SU-DHL-6 (cell line): ENCODE measurements around the gene AP5B1.

ENCODE experiments used
- H2AFZ ChIP-seq: fragments of 200-600 bp; sonication (generic); 2 replicates; pipeline ENCODE4 v1.6.1; 2014; ENCODE audit warnings: low read depth, mild to moderate bottlenecking, moderate library complexity, mixed read lengths, antibody characterized with exemption, low read length; ENCODE audit not compliant: severe bottlenecking
- H3F3A ChIP-seq: fragments of 200-600 bp; shearing (Covaris generic); 2 replicates; pipeline ENCODE4 v1.6.0; 2016; ENCODE audit warnings: antibody characterized with exemption, mild to moderate bottlenecking; ENCODE audit not compliant: insufficient read depth
- H3K27ac ChIP-seq: fragments of 200-600 bp; sonication (generic); 2 replicates; pipeline ENCODE4 v1.5.1; 2016; ENCODE audit warnings: low read depth, mild to moderate bottlenecking, low read length, moderate library complexity, mixed read lengths
- H3K27me3 ChIP-seq: fragments of 200-600 bp; sonication (generic), shearing (Covaris generic); 2 replicates; pipeline ENCODE4 v1.6.0; 2014; ENCODE audit warnings: mild to moderate bottlenecking, low read length
- H3K36me3 ChIP-seq: fragments of 200-600 bp; sonication (generic); 2 replicates; pipeline ENCODE4 v1.6.1; 2014; ENCODE audit warnings: mild to moderate bottlenecking, low read length, mixed read lengths
- H3K4me2 ChIP-seq: fragments of 300-600, 200-600 bp; shearing (Covaris generic), sonication (generic); 2 replicates; pipeline ENCODE4 v1.6.0; 2014; ENCODE audit warnings: low read length, low read depth, mild to moderate bottlenecking; ENCODE audit not compliant: poor library complexity, severe bottlenecking
- H3K4me3 ChIP-seq: fragments of 200-600 bp; sonication (generic); 2 replicates; pipeline ENCODE4 v1.5.1; 2014; ENCODE audit warnings: antibody characterized with exemption, low read length, mild to moderate bottlenecking, mixed read lengths; ENCODE audit not compliant: insufficient read depth, poor library complexity, severe bottlenecking
- H3K79me2 ChIP-seq: fragments of 200-600 bp; sonication (generic); 2 replicates; pipeline ENCODE4 v1.6.1; 2014; ENCODE audit warnings: mild to moderate bottlenecking, low read length, moderate library complexity; ENCODE audit not compliant: insufficient read depth
- H3K9ac ChIP-seq: fragments of 200-600 bp; sonication (generic); 2 replicates; pipeline ENCODE4 v1.7.0; 2014; ENCODE audit warnings: mild to moderate bottlenecking, low read length
- H3K9me2 ChIP-seq: fragments of 200-600 bp; sonication (generic); replicated peaks from 2 replicates; pipeline ENCODE4 v1.6.1; 2014; ENCODE audit warnings: low read length; ENCODE audit not compliant: insufficient read depth
- H3K9me3 ChIP-seq: fragments of 200-600 bp; sonication (generic); 2 replicates; pipeline ENCODE4 v1.6.1; 2014; ENCODE audit warnings: low read length, mixed read lengths; ENCODE audit not compliant: insufficient read depth
- H4K20me1 ChIP-seq: fragments of 200-600 bp; sonication (generic); 2 replicates; pipeline ENCODE4 v1.6.1; 2014; ENCODE audit warnings: low read depth, mild to moderate bottlenecking, antibody characterized with exemption, low read length, moderate library complexity, mixed read lengths
- CTCF ChIP-seq: fragments of 200-600 bp; sonication (generic); IDR thresholded peaks from one replicate; pipeline ENCODE4 v1.5.1; 2017; ENCODE audit warnings: antibody characterized with exemption, mild to moderate bottlenecking, low read length, moderate library complexity; ENCODE audit not compliant: insufficient read depth, poor library complexity, severe bottlenecking
- EZH2phosphoT487 ChIP-seq: fragments of 200-600 bp; sonication (generic), shearing (Covaris generic); conservative IDR thresholded peaks from 2 replicates; pipeline ENCODE4 v1.6.1; 2018; ENCODE audit warnings: mild to moderate bottlenecking, antibody characterized with exemption, low read length, moderate library complexity, mixed read lengths

Gene AP5B1

GRCh38 chr11:65730461-65730860 is 50.3 kb downstream of the AP5B1 start:
- Histone ChIP-seq H3K79me2 (no peaks in the 10 kb centered on the region), H3K9ac (no peak overlapping the region), H4K20me1 (no peaks in the 10 kb centered on the region), H3F3A (no peaks in the 10 kb centered on the region), H3K9me3 (no peaks in the 10 kb centered on the region), H3K9me2 (no peaks in the 10 kb centered on the region), H3K4me3 (no peak overlapping the region), H3K27ac (no peak overlapping the region), H3K36me3 (no peaks in the 10 kb centered on the region), H3K4me2 (no peak overlapping the region), H2AFZ (no peak overlapping the region), H3K27me3 (no peaks in the 10 kb centered on the region)
- no peak for TF ChIP-seq EZH2phosphoT487
- TF ChIP-seq CTCF: no peak

GRCh38 chr11:65727865-65728264 is 52.9 kb downstream of the AP5B1 start:
- no peaks in the 10 kb centered on the region for H3K27me3 ChIP-seq
- H3K36me3 ChIP-seq: no peaks in the 10 kb centered on the region
- no peaks in the 10 kb centered on the region for H3K9me3 ChIP-seq
- H3K27ac ChIP-seq: no peak overlapping the region
- H3K9ac ChIP-seq: no peak overlapping the region
- H3F3A ChIP-seq: no peaks in the 10 kb centered on the region
- no peak overlapping the region for H3K4me3 ChIP-seq
- no peaks in the 10 kb centered on the region for H4K20me1 ChIP-seq
- no peak overlapping the region for H3K4me2 ChIP-seq
- no peaks in the 10 kb centered on the region for H3K9me2 ChIP-seq
- H3K79me2 ChIP-seq: no peaks in the 10 kb centered on the region
- TF ChIP-seq CTCF: no peak
- H2AFZ ChIP-seq: no peak overlapping the region

- H3K9me3 ChIP-seq: no peaks in the 10 kb centered on the region
- no peak overlapping the region for H3K4me3 ChIP-seq
- H3F3A ChIP-seq: no peaks in the 10 kb centered on the region
- no peak overlapping the region for H3K27ac ChIP-seq
- H4K20me1 ChIP-seq: no peaks in the 10 kb centered on the region
- TF ChIP-seq EZH2phosphoT487 (no peak), CTCF (peak; percentile 20)
- H3K9me2 ChIP-seq: no peaks in the 10 kb centered on the region
- no peaks in the 10 kb centered on the region for H3K36me3 ChIP-seq
- peak overlapping the region; percentile 62 for H2AFZ ChIP-seq
- no peak overlapping the region for H3K9ac ChIP-seq
- H3K79me2 ChIP-seq: no peaks in the 10 kb centered on the region
- H3K4me2 ChIP-seq: no peak overlapping the region
- no peaks in the 10 kb centered on the region for H3K27me3 ChIP-seq
These were observed 54.1 kb downstream of the AP5B1 start for GRCh38 chr11:65726660-65727059.
